Body of pancreas (tissue), 4 donors: ENCODE results near the gene ARHGAP6.

ENCODE experiments used
- CTCF ChIP-seq, 7 experiments: fragments of 450-650 bp in 4 of 7; fragments of 200-600 bp in 3 of 7; sonication (generic) in 3 of 7; IDR thresholded peaks; one replicate each; pipeline ENCODE4 v1.5.1; 2016 to 2019; ENCODE audit warnings: antibody characterized with exemption in 7 of 7
- POLR2A ChIP-seq, 3 donors: fragments of 450-650 bp; IDR thresholded peaks; one replicate each; pipeline ENCODE4 v1.6.1; 2016; ENCODE audit warnings: antibody characterized with exemption in 3 of 3, mild to moderate bottlenecking in 2 of 3

GRCh38 chrX:11205796-11206195 lies 459.9 kb downstream of the ARHGAP6 start:
- no peak for TF ChIP-seq CTCF (IDR thresholded peaks at IDR 0.05)
- TF ChIP-seq POLR2A (IDR thresholded peaks at IDR 0.05), result no peak
